ENCODE results near the gene CEMIP2. TPM values are rescaled to one million over a fixed set of nuclear protein-coding genes. Genes with fewer than 3 reads are reported as not detected.

Gene CEMIP2
- total and polyA plus RNA-seq, 7 experiments from 2014 or later: 17.6 to 183 (median 87.7) TPM

- H3K4me1 Mint-ChIP-seq: peaks cover 38 to 84% (median 73%) of the 10 kb centered on the region in 7 donors
- POLR2A ChIA-PET: no interaction called here
Measured at GRCh38 chr9:71754151-71754550, 14.2 kb downstream of the CEMIP2 start.

DNA sequence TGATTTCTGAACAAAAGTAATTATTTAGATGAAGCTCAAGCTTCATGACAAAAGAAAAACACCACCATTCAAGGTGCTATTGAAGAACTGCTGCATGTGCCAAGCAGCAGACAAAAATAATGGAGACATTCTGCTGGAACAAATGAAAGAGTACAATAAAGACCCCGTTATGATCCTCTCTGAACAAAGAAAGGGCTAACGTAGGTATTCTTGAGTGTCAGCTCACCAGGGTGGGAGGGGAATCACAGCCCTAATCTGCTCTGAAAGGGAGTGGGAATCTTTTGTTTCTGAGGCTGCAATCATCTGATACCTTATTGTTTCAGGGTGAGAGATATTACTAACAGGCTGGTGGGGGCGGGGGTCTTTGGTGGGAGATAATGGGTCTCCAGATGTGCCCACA is 15.4 kb downstream of the CEMIP2 start:
- ATAC-seq (no peak), DNase-seq (no peak)
- H3K9me3 ChIP-seq (ENCODE audit: control insufficient read depth in 2 of 3, low read length in 3 of 3): no peaks in the 10 kb centered on the region
- Mint-ChIP-seq H3K9me3 (peaks cover 0 to 3% (median 0%) of the 10 kb centered on the region in 11 donors), H3K27ac (peak overlapping the region in 3 of 9 donors; percentile 13 to 65 (median 31)), H3K4me1 (peaks cover 33 to 81% (median 68%) of the 10 kb centered on the region in 7 donors), H3K36me3 (peaks cover 4 to 24% (median 19%) of the 10 kb centered on the region in 5 donors), H3K4me3 (peak overlapping the region in 3 of 10 donors; percentile 17 to 42 (median 25)), H3K27me3 (no peaks in the 10 kb centered on the region)
- no peak overlapping the region for H3K27ac ChIP-seq (ENCODE audit: low read depth, low read length)
- H3K4me3 ChIP-seq (ENCODE audit: low read length): no peak overlapping the region
- H3K4me1 ChIP-seq (ENCODE audit: control insufficient read depth in 2 of 2, insufficient read depth in 2 of 2, low read length in 2 of 2): peaks cover 12% of the 10 kb centered on the region in 2 donors
- intact Hi-C loops (cut with micrococcal nuclease): loop anchor here in 1 of 2 donors (1.0 kb wide), 1 partner anchor 10 kb away; no protein-coding TSS in a partner anchor
- H3K36me3 ChIP-seq (ENCODE audit: control insufficient read depth in 2 of 3, insufficient read depth in 3 of 3, low read length in 3 of 3): peaks cover 3 to 15% (median 11%) of the 10 kb centered on the region in 3 experiments
- H3K27me3 ChIP-seq (ENCODE audit: control insufficient read depth in 2 of 2, insufficient read depth in 2 of 2, low read length in 2 of 2): no peaks in the 10 kb centered on the region
- ChIA-PET CTCF (interaction anchor here (0.6 to 0.7 kb wide), 2 partner anchors 47 to 1513 kb away, joined by 3 to 4 read pairs; no protein-coding TSS in a partner anchor), POLR2A (no interaction called here)

More at GRCh38 chr9:71754151-71754550, 14.2 kb downstream of the CEMIP2 start:
- no peaks in the 10 kb centered on the region for H3K27me3 Mint-ChIP-seq
- CTCF ChIA-PET: no interaction called here
- peaks cover 1 to 5% (median 3%) of the 10 kb centered on the region in 3 experiments for H3K36me3 ChIP-seq (ENCODE audit: control insufficient read depth in 2 of 3, insufficient read depth in 3 of 3, low read length in 3 of 3)
- H3K4me1 ChIP-seq (ENCODE audit: control insufficient read depth in 2 of 2, insufficient read depth in 2 of 2, low read length in 2 of 2): peaks cover 16 to 19% of the 10 kb centered on the region in 2 donors
- no peaks in the 10 kb centered on the region for H3K9me3 ChIP-seq (ENCODE audit: control insufficient read depth in 2 of 3, low read length in 3 of 3)
- H3K27ac Mint-ChIP-seq: peak overlapping the region in 1 of 9 donors; percentile 42
- intact Hi-C loops (cut with micrococcal nuclease): no loop called here
- ATAC-seq (no peak), DNase-seq (no peak)
- H3K4me3 ChIP-seq (ENCODE audit: low read length): no peak overlapping the region
- H3K27me3 ChIP-seq (ENCODE audit: control insufficient read depth in 2 of 2, insufficient read depth in 2 of 2, low read length in 2 of 2): no peaks in the 10 kb centered on the region
- H3K4me3 Mint-ChIP-seq: peak overlapping the region in 1 of 10 donors; percentile 57
- no peak overlapping the region for H3K27ac ChIP-seq (ENCODE audit: low read depth, low read length)
- H3K9me3 Mint-ChIP-seq: peaks cover 0 to 2% (median 0%) of the 10 kb centered on the region in 11 donors
- H3K36me3 Mint-ChIP-seq: peaks cover 0 to 17% (median 11%) of the 10 kb centered on the region in 5 donors

DNA sequence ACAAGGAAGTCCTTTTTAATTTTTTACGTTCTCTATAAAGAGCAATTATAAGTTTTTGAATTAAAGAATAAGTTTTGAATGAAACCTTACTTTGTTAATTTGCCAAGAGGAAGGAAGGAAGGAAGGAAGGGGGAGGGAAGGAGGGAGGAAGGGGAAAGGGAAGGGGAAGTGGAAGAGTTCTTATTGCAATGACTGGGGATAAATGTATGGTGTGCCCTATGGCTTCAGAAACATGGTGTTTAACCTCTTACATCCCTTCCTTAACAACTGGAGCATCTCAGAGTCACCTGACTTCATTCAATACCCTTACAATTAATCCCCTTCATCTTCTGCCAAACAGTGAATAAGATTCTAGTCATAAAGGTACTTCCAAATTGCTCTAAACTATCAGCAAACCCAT is 16.0 kb downstream of the CEMIP2 start:
- H3K27ac Mint-ChIP-seq: peak overlapping the region in 5 of 9 donors; percentile 6 to 65 (median 31)
- no peak overlapping the region for H3K4me3 ChIP-seq (ENCODE audit: low read length)
- peaks cover 4 to 30% (median 23%) of the 10 kb centered on the region in 5 donors for H3K36me3 Mint-ChIP-seq
- DNase-seq (no peak), ATAC-seq (no peak)
- H3K4me1 ChIP-seq (ENCODE audit: control insufficient read depth in 2 of 2, insufficient read depth in 2 of 2, low read length in 2 of 2): peaks cover 10% of the 10 kb centered on the region in 2 donors
- ChIA-PET CTCF (interaction anchor here (0.6 to 0.7 kb wide), 2 partner anchors 48 to 1514 kb away, joined by 3 to 4 read pairs; no protein-coding TSS in a partner anchor), POLR2A (interaction anchor here (3.4 kb wide), 1 partner anchor 14 kb away, joined by 16 read pairs; no protein-coding TSS in a partner anchor)
- H3K36me3 ChIP-seq (ENCODE audit: control insufficient read depth in 2 of 3, insufficient read depth in 3 of 3, low read length in 3 of 3): peaks cover 3 to 21% (median 11%) of the 10 kb centered on the region in 3 experiments
- no peaks in the 10 kb centered on the region for H3K9me3 ChIP-seq (ENCODE audit: control insufficient read depth in 2 of 3, low read length in 3 of 3)
- no peak overlapping the region for H3K27ac ChIP-seq (ENCODE audit: low read depth, low read length)
- no peaks in the 10 kb centered on the region for H3K27me3 ChIP-seq (ENCODE audit: control insufficient read depth in 2 of 2, insufficient read depth in 2 of 2, low read length in 2 of 2)
- peaks cover 0 to 3% (median 0%) of the 10 kb centered on the region in 11 donors for H3K9me3 Mint-ChIP-seq
- no peaks in the 10 kb centered on the region for H3K27me3 Mint-ChIP-seq
- H3K4me1 Mint-ChIP-seq: peaks cover 31 to 81% (median 62%) of the 10 kb centered on the region in 7 donors
- H3K4me3 Mint-ChIP-seq: peak overlapping the region in 3 of 10 donors; percentile 4 to 42 (median 30)
- intact Hi-C loops (cut with micrococcal nuclease): loop anchor here in 1 of 2 donors (1.0 kb wide), 1 partner anchor 11 kb away; no protein-coding TSS in a partner anchor

- Histone ChIP-seq H3K27me3 (ENCODE audit: control insufficient read depth in 2 of 2, insufficient read depth in 2 of 2, low read length in 2 of 2) (no peaks in the 10 kb centered on the region), H3K27ac (ENCODE audit: low read depth, low read length) (no peak overlapping the region), H3K4me1 (ENCODE audit: control insufficient read depth in 2 of 2, insufficient read depth in 2 of 2, low read length in 2 of 2) (peaks cover 0 to 10% of the 10 kb centered on the region in 2 donors), H3K36me3 (ENCODE audit: control insufficient read depth in 2 of 3, insufficient read depth in 3 of 3, low read length in 3 of 3) (peaks cover 8 to 46% (median 21%) of the 10 kb centered on the region in 3 experiments), H3K4me3 (ENCODE audit: low read length) (no peak overlapping the region), H3K9me3 (ENCODE audit: control insufficient read depth in 2 of 3, low read length in 3 of 3) (no peaks in the 10 kb centered on the region)
- peak overlapping the region in 2 of 9 donors; percentile 64 to 65 for H3K27ac Mint-ChIP-seq
- H3K27me3 Mint-ChIP-seq: no peaks in the 10 kb centered on the region
- peaks cover 14 to 62% (median 44%) of the 10 kb centered on the region in 5 donors for H3K36me3 Mint-ChIP-seq
- ChIA-PET POLR2A (no interaction called here), CTCF (interaction anchor here (1.0 kb wide), 2 partner anchors 70 to 143 kb away, joined by 3 to 4 read pairs; no protein-coding TSS in a partner anchor)
- intact Hi-C loops (cut with micrococcal nuclease): no loop called here
- H3K4me1 Mint-ChIP-seq: peaks cover 25 to 70% (median 34%) of the 10 kb centered on the region in 7 donors
- ATAC-seq: peak; percentile 33
- peaks cover 0 to 5% (median 0%) of the 10 kb centered on the region in 11 donors for H3K9me3 Mint-ChIP-seq
- H3K4me3 Mint-ChIP-seq: no peak overlapping the region
- no peak for DNase-seq
Measured at GRCh38 chr9:71748280-71748743, 20.0 kb downstream of the CEMIP2 start.

DNA sequence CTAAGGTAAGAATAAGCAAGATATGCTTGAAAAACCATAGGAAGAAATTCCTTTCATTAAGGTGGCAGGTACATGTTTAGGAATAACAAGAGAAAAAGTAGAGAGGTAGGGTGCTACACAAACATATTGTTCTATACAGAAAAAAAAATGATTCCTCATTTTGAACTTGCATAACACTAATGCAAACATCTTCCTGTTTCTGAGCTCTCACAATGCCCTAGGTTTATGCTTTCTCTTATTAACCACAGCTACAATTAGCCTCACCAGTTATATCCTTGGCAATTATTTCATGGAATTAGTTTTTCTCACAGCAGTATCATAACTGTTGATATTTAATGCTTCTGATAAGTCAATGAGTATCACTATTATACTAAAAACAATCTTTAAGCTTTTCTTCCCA is 20.7 kb downstream of the CEMIP2 start:
- peak overlapping the region in 2 of 9 donors; percentile 65 to 72 for H3K27ac Mint-ChIP-seq
- H3K27ac ChIP-seq (ENCODE audit: low read depth, low read length): no peak overlapping the region
- no peak overlapping the region for H3K4me3 ChIP-seq (ENCODE audit: low read length)

DNA sequence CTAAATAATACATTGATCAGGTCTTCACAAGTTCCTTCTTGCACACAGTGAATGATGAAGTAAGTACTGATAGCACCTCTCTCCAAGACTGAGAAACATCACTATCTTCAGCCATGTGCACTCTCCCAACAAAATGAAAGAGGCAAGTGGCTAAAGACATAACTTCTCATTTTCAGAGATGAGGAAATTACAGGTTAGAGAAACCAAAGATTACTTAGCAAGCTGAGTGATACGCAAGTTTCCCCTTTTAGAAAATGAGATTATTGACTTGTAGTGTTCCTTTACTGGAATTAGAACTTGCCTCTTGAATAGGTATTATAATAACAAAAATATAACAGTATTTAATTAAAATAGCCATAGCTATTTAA is 21.6 kb downstream of the CEMIP2 start:
- peaks cover 14 to 63% (median 51%) of the 10 kb centered on the region in 5 donors for H3K36me3 Mint-ChIP-seq
- H3K4me1 ChIP-seq (ENCODE audit: control insufficient read depth in 2 of 2, insufficient read depth in 2 of 2, low read length in 2 of 2): no peaks in the 10 kb centered on the region
- no peaks in the 10 kb centered on the region for H3K9me3 ChIP-seq (ENCODE audit: control insufficient read depth in 2 of 3, low read length in 3 of 3)
- H3K4me1 Mint-ChIP-seq: peaks cover 14 to 71% (median 33%) of the 10 kb centered on the region in 7 donors
- no peaks in the 10 kb centered on the region for H3K27me3 ChIP-seq (ENCODE audit: control insufficient read depth in 2 of 2, insufficient read depth in 2 of 2, low read length in 2 of 2)
- H3K4me3 ChIP-seq (ENCODE audit: low read length): no peak overlapping the region
- peak; percentile 42 for ATAC-seq
- peak overlapping the region in 3 of 9 donors; percentile 9 to 48 (median 46) for H3K27ac Mint-ChIP-seq
- ChIA-PET POLR2A (interaction anchor here (0.6 to 0.7 kb wide), 2 partner anchors 19 to 20 kb away, joined by 3 to 4 read pairs; no protein-coding TSS in a partner anchor), CTCF (no interaction called here)
- H3K9me3 Mint-ChIP-seq: peaks cover 0 to 3% (median 0%) of the 10 kb centered on the region in 11 donors
- no peak overlapping the region for H3K27ac ChIP-seq (ENCODE audit: low read depth, low read length)
- H3K4me3 Mint-ChIP-seq: no peak overlapping the region
- no peaks in the 10 kb centered on the region for H3K27me3 Mint-ChIP-seq
- H3K36me3 ChIP-seq (ENCODE audit: control insufficient read depth in 2 of 3, insufficient read depth in 3 of 3, low read length in 3 of 3): peaks cover 8 to 46% (median 21%) of the 10 kb centered on the region in 3 experiments
- intact Hi-C loops (cut with micrococcal nuclease): loop anchor here in 1 of 2 donors (2.0 kb wide), 1 partner anchor 16 kb away; no protein-coding TSS in a partner anchor
- no peak for DNase-seq

More for the DNA sequence above, 20.7 kb downstream of the CEMIP2 start:
- intact Hi-C loops (cut with micrococcal nuclease): loop anchor here in 1 of 2 donors (2.0 kb wide), 1 partner anchor 17 kb away; no protein-coding TSS in a partner anchor
- Mint-ChIP-seq H3K9me3 (peaks cover 0 to 3% (median 0%) of the 10 kb centered on the region in 11 donors), H3K36me3 (peaks cover 14 to 58% (median 46%) of the 10 kb centered on the region in 5 donors), H3K27me3 (no peaks in the 10 kb centered on the region), H3K4me1 (peaks cover 21 to 70% (median 32%) of the 10 kb centered on the region in 7 donors), H3K4me3 (no peak overlapping the region)
- no peak for DNase-seq
- POLR2A ChIA-PET: interaction anchor here (0.7 kb wide), 1 partner anchor 19 kb away, joined by 3 read pairs; no protein-coding TSS in a partner anchor
- ATAC-seq: peak; percentile 52
- Histone ChIP-seq H3K36me3 (ENCODE audit: control insufficient read depth in 2 of 3, insufficient read depth in 3 of 3, low read length in 3 of 3) (peaks cover 8 to 46% (median 21%) of the 10 kb centered on the region in 3 experiments), H3K27me3 (ENCODE audit: control insufficient read depth in 2 of 2, insufficient read depth in 2 of 2, low read length in 2 of 2) (no peaks in the 10 kb centered on the region), H3K4me1 (ENCODE audit: control insufficient read depth in 2 of 2, insufficient read depth in 2 of 2, low read length in 2 of 2) (peaks cover 0 to 4% of the 10 kb centered on the region in 2 donors), H3K9me3 (ENCODE audit: control insufficient read depth in 2 of 3, low read length in 3 of 3) (no peaks in the 10 kb centered on the region)
- CTCF ChIA-PET: interaction anchor here (1.0 kb wide), 2 partner anchors 71 to 142 kb away, joined by 3 to 4 read pairs; no protein-coding TSS in a partner anchor
